D341Med (cell line): Measurements from ENCODE around the gene NXPE3.

ENCODE experiments used
- DNase-seq: peaks from one replicate; pipeline ENCODE4 v3.0.0; 2012; ENCODE audit warnings: low spot score

NXPE3 gene

DNA sequence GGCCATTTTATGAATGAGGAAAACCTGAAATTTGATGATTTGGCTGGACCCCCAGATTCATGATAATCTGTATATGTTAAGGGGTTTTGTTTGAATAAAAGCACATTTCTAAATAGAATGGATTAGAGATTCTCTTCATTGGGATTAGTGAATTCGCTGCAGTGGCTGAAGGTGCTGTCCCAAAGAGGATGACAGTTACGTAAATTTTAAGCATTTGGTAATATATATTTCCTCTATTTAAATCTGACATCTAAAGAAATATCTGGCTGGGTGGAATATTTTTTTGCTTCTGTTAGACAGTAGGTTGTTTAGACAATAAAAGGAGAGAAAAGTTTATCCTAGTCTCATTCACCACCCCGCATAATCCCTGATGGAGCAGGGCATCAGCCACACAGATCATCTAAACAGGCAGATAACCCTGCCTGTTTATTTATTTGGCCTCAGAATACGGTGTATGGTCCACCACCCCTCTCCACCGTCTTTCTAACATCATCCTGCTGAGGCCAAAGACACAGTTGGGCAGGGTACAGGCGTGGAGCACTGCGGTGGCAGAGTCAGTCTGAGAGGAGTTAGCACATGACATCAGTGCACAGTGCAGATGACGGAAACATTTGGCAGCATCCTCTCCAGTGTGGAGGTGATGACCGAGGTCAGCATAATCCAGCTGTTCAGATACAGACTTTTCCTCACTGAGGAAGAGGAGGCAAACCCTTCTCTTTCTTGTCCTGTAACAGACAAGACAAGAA lies 49.9 kb downstream of the NXPE3 start:
- DNase-seq: no peak

DNA sequence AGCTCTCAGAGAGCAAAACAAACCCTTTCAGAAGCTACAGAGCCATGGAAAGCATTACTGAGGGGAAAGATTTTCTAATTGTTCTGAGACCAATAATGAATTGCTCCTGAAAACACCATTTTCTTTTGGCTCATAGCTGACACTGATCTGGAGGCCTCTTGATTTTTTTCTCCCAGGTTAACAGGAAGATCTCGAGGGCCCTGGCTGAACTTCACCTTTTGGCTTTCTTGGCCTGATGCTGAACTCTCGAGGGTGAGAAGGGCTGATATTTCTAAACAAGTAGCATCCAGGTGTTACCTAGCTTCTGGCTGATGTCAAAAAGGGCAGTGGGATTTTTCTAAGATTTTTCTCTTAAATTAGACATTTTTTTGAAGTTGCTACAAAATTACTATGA lies 50.4 kb downstream of the NXPE3 start:
- no peak for DNase-seq

DNA sequence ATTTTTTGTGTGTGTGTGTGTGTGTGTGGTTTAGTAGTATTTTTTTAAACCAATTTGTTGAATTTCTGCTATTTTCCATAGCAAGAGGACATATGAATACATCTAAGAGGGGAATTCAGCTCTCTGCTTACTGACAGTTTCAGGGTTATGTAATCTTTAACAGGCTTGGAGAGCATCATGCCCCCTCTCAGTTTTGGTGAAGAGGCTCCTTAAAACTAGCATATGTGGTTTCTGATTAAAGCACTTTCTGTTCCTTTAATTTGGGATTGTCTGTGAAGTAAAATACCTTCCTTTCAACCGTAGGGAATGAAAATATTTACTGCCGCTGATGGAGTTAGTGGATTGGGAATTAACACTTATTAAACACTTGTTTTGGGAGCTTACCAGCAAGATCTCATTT lies 50.9 kb downstream of the NXPE3 start:
- DNase-seq: no peak

DNA sequence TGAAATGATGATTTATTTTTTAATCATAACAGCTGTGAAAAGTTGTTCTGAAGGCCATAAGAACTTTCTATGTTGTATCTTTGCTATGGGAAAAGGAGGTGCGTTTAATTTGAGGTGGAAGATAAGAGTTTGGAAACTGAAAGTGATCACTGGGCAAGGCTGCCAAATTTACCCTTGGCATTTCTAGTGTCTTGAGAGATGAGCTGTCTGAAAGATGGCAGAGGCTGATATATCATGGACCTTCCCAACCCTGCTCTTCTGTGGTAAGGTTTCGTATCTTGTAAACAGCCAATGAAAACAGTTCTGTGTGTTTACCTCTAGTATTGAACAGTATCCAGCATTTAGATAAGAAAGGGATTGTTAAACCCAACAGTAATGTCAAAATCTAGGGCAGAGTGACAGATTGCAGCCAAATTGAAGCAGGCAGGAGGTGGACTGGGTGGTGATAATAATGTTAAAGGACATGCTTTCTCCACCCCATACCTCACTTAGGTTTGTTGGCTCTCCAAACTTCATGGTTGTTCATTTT lies 54.5 kb downstream of the NXPE3 start:
- no peak for DNase-seq

DNA sequence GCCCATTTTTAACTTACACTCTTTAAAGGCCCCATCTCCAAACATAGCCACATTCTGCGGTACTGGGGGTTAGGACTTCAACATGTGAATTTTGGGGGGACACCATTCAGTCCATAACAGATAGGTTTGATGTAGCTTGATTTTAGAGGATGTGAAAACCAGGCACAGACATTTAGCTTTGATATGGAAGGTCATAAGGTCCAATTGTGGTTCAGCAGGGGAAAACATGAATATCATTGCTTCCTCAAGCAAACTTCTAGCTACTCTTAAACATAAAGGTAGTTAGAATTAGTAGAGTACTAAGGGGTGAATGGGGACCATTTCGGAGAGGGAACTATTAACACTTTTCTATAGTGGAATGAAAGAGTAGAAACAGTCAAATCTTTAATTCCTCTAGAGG lies 56.7 kb downstream of the NXPE3 start:
- no peak for DNase-seq

DNA sequence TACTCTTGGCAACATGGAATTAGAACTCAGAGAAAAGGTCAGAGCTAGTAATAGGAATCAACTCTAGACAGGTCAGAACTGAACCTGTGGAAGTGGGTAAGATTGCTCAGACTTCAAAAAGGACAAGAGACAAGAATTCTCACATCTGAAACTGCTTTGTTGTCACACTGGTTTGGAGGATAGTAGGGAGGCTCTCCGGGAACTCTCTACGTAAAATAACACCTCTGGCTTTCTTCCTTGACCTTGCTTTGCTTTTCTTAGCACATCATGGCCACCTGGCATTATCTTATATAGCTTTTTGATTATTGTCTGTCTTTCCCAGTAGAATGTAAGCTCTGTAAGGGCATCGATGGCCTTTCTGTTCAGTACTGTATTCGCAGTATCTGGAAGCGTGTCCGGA lies 57.1 kb downstream of the NXPE3 start:
- DNase-seq: no peak

DNA sequence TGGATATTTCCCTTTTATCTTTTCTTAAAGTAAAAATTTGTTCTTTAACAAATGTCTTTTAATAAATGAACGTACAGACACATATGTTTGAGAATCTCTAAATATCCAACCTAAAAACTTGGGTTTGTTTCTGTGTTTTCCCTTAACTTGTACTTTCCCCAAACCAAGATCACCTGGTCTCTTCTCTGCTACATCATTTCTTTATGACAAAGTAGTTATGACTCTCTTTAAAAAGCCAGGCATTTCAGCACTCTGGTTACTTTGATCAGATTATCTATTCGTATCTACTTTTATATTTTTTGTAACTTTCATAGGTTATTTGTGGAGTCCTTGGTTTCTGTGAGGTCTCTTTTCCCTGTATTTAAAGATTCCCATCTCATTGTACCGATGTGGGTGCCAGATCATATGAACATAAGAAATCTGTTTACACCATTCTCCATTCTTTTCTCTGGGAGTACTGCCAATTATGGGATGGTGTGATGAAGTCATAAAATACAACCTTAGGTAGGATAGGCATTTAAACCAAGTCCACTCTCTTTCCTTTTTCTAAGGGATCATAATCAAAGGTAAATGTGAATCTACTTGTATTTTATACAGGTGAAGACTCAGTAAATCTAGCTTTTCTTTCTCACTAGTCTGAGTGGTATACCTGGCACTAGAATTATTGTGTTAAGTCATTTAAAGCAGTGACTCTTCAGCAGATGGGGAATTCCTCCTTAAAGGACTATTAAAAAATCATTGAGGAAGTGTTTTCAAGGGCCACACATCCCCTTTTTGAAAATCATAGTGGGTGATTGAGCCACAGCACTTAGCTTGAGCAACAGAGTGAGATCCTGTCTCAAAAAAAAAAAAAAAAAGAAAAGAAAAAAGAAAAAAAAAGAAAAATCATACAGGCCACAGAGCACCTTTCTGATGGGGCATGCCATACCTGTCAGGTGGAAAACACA lies 57.9 kb downstream of the NXPE3 start:
- DNase-seq: no peak

DNA sequence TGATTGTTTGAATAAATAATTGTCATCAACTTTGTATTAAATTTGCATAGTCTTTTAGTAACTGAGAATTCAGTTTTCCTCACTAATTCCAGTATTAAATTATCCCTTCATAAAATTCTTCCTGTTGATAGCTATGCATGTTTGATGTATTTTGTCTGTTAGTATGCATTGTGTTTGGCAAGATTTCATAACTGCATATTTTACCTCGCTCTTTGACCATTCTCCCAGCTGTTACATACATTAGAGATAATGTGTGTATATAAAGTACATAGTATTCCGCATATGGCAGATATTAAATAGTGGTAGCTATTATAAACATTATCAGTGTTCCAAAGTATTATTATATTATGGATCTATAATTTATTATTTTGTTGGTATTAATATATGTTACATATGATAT lies 59.7 kb downstream of the NXPE3 start:
- no peak for DNase-seq

DNA sequence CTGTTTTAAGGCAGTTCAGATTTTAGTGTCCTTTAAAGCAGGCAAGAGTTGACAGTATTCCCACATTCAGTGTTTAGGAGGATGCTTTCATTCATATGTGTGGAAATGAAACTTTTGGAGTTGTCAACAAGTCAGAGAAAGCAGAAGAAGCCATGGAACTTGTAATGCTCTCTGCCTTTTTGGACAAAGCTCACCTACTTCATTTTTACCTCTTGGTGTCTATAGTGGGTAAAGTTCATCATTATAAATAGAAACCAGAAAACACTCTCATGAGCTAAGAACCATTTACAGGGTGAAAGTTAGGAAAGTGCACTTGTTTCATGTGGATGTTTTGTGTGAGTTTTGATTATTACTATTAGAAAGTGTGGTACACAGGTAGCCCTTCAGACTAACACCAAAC lies 61.1 kb downstream of the NXPE3 start:
- no peak for DNase-seq

DNA sequence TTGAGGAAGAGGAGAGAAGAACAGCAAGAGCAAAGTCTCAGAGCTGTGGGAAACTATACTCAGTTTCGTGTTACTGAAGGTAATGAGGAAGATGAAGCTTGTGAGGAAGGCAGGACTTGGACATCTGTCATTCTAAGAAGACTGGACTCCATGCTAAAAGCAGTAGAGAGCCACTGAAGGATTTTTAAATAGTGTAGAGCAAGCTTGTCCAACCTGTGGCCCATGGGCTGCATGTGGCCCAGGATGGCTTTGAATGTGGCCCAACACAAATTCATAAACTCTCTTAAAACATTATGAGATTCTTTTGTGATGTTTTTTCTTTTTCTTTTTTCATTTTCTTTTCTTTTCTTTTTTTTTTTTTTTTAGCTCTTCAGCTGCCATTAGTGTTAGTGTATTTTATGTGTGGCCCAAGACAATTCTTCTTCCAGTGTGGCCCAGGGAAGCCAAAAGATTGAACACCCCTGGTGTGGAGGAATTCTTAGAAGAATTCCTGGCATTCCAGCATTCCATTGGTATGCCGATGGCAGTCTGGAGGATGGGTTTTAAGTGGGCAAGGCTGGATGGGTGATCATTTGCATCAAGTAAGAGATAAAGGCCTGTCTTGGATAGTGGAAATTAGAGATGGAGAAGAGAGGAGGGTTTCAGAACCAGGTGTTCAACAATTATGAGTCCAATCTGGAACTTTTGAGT lies 63.4 kb downstream of the NXPE3 start:
- DNase-seq: no peak

DNA sequence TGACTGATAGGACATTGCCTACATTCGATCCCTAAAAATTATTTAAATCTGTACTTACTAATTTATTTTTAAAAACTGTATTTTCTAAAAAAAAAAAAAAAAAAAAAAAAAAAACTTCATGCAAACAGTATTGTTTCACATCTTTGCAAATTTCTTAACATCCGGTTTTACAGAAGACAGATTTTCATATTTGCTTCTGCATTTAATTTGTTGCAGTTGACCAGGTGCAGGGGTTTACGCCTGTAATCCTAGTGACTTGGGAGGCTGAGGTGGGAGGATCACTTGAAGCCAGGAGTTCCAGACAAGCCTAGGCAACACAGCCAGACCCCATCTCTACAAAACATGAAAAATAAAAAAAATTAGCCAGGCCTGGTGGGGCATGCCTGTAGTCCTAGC lies 63.9 kb downstream of the NXPE3 start:
- DNase-seq: no peak

DNA sequence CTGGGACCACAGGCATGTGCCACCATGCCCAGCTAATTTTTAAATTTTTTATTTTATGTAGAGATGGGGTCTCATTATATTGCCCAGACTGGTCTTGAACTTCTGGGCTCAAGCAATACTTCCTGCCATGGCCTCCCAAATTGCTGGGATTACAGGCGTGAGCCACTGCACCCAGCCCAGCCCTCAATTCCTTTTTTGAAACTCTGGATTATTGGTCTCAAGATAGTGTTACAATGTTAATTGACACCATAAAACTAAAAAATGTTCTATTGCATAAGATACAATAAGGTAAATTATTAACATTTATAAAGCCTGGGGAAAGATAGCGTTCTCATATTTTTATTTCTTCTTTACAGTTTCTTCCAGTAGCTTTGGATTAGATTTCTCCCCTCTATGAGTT lies 66.4 kb downstream of the NXPE3 start:
- no peak for DNase-seq

DNA sequence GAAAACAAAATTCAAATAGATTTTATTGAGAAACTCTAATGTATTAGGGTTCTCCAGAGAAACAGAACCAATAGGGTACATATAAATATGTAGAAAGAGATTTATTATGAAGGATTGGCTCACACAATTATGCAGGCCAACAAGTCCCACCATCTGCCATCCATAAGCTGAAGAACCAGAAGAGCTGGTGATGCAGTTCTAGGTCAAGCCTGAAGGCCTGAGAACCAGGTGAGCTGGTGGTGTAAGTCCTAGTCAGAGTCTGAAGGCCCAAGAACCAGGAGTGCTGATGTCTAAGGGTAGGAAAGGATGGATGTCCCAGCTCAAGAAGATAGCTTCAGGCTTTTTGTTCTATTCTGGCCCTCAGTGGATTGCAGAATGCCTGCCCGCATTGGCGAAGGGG lies 67.7 kb downstream of the NXPE3 start:
- no peak for DNase-seq

DNA sequence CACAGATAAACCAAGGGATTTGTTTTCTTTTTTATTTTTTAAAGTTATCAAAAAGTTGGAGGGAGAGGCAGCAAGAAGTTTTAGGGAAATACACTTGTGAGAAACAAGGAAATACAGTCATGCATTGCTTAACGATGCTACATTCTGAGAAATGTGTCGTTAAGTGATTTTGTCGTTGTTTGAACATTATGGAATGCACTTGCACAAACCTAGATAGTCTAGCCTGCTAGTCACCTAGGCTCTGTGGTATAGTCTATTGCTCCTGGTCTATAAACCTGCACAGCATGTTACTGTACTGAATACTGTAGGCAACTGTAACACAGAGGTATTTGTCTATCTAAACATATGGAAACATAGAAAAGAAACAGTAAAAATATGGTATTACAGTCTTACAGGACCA lies 68.3 kb downstream of the NXPE3 start:
- no peak for DNase-seq

DNA sequence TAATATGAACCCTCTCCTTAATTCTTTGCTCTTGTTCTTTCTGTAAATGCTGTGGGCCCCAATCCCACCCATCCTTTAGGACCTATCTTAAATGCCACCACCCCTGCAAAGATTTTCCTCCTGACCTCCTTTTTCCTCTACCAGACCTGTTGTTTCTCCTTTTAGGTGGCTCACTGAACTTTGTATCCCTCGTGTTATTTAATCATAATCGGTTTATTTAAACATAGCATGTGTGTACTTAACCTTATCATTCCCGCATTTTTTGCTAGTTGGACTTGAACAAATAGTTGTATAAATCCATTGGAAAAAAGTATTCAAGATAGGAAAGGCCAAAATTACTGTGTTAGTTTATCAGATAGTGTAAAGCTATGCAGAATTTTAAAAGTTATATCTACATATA lies 69.3 kb downstream of the NXPE3 start:
- no peak for DNase-seq

DNA sequence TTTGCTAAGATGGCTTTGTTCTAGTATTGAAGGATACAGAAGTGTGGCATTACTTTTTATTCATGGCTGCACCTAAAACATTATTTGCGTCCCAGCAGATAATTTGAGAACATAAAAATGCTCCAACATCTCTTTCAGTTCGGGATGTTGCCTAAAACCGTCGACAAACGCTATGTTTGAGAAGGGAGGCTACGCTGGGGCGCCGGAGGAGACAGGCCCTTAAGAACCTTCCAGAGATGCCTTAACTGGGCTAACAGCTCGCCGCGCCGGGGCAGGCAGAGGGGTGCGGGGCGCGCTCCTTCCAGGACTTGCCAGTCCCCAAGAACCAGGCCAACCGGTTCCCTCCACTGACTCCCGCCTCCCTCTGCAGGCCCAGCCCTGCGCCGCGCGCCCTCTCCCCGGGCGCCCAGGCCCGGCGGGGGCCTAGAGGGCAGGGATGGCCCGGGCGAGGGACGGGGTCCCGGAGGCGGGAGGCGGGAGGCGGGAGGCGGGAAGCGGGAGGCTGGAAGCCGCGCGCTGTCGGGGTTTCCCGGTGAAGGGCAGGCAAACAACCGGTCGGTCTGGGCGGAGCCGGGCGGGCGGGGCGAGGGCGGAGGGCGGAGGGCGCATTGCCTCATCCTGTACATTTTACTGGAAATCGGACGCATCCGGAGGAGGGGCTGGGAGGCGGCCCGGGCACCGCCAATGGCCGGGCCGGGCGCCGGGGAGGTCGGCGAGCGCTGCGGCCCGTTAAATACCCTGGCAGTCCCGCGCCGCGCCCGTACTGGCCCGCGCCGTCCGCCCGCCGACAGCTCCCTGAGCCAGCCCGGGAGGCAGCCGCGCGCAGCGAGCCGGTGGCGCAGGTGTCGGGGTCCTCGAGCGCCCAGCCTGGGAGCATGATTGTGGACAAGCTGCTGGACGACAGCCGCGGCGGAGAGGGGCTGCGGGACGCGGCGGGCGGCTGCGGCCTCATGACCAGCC lies 70.0 kb downstream of the NXPE3 start, which contains the start of gene NFKBIZ:
NFKBIZ (plus strand) TSS at position 761 of the 960 bp plus-strand sequence; CDS start at position 876, 115 bp downstream.
- peak; percentile 93 for DNase-seq

DNA sequence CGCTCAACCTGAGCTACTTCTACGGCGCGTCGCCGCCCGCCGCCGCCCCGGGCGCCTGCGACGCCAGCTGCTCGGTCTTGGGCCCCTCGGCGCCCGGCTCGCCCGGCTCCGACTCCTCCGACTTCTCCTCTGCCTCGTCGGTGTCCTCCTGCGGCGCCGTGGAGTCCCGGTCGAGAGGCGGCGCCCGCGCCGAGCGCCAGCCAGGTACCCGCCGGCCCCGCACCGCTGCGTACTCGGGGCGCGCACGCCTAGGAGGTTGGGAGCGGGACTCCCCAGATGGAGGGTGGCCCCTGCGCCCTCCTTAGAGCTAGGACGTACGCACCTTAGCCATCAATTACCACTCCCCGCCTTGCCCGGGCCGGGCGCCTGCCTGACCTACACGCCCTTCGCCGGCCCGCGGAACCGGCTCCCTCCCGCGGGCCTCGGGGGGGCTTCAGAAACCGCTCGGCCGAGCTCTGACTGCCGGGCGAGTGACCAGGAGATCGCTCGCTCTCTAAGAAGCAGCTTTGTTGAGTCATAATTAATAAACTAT lies 70.8 kb downstream of the NXPE3 start:
- DNase-seq: peak; percentile 85

DNA sequence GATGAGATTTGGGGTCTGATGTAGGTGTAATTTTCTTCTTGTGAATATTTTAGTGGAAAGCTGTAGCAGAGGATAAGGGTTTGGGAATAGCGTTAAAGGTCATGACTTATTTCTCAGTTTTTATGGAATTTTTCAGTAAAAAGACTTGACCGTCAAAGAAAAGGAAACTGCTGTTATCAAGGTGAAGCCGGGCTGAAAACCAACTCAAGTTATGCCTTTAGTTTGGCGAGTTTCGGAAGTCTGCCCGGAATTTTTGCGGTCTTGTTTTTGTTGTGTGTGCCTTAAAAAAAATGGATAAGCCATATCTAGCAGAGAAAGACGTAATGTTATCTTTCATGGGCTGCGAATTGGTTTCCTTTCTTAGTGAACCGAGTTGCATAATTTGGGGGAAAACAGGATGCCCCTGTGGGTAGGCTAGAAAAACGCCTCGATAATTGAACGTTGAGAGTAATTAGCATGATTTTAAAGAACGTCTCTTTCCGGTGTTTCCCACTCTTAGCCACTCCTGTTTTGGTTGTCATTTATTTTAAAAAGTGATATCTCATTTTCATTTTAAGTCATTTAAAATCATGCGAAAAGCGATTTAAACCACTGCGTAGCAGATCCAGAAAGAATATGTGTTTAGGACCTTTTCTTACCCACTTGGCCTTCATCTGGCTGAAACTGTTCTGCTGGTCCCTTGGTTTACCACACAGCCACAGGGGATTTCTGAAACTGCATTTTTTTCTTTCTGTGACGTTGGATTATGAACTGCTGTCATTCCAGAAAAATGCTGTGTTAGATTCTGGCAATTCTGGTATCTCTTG lies 71.4 kb downstream of the NXPE3 start:
- no peak for DNase-seq

DNA sequence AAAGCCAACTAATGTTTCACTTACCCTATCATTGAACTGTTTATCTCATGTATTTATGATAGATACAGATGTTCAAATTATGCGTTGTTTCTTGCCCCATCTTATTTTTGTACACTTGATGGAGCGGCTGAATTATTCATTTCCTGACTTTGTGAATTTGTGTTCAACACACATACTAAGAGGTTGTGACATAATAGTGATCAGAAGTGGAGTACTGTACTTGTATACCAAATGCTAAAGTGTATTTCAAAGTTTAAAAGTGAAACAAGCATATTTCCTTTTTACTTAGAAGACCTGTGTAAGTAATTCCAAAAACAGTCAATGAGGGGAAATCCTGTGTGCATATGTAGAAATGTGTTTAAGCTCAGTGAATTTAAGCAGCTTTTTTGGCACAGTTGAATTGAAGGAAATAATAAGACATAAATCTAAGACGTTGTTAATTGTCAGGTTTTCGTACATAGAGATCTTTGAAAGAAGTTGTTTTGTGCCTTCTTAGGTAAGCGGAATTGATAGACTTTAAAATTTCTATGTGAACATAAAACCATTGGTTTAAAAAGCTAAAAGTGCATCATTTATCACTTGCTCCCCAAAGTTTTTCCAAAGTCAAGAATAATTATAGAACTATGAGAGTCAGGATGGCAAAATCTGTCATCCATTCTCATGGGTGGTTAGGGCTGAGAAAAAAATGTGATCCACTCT lies 72.2 kb downstream of the NXPE3 start:
- no peak for DNase-seq
